GOT3 (cell line): ENCODE measurements around the gene FAM111B.

ENCODE experiments used
- DNase-seq: peaks from one replicate; lab custom pipeline; 2025; ENCODE audit warnings: mixed read lengths; lab: John Stamatoyannopoulos, UW

The FAM111B gene

GRCh38 chr11:59154610-59155009, 47.6 kb downstream of the FAM111B start:
- DNase-seq = no peak

- no peak for DNase-seq
Measured at GRCh38 chr11:59157433-59157832, 50.4 kb downstream of the FAM111B start.

GRCh38 chr11:59158206-59159068, 51.4 kb downstream of the FAM111B start:
- DNase-seq = no peak

GRCh38 chr11:59164028-59164427, 57.0 kb downstream of the FAM111B start:
- no peak for DNase-seq

- peak; percentile 60 for DNase-seq
Measured at GRCh38 chr11:59171508-59172322, 64.7 kb downstream of the FAM111B start, which contains the start of gene DTX4. Gene DTX4 (plus strand): TSS chr11:59172132. CDS start chr11:59172596, 464 bp downstream.

- DNase-seq = no peak
Measured at GRCh38 chr11:59172345-59173079, 65.5 kb downstream of the FAM111B start.

- no peak for DNase-seq
Measured at GRCh38 chr11:59173080-59173963, 66.3 kb downstream of the FAM111B start.

- no peak for DNase-seq
Measured at GRCh38 chr11:59173964-59174663, 67.1 kb downstream of the FAM111B start.

GRCh38 chr11:59174664-59175033, 67.6 kb downstream of the FAM111B start:
- no peak for DNase-seq

GRCh38 chr11:59175091-59175501, 68.1 kb downstream of the FAM111B start:
- no peak for DNase-seq

GRCh38 chr11:59176330-59176729, 69.3 kb downstream of the FAM111B start:
- no peak for DNase-seq
